Adrenal gland (tissue), 12 donors: ENCODE results near the gene CIC. TPM values are rescaled to one million over a fixed set of nuclear protein-coding genes. Genes with fewer than 3 reads are reported as not detected.
A peak's percentile ranks its signal among the peaks of the same experiment; 100 is the strongest.

Experiments used
- DNase-seq, 7 donors: peaks; one replicate each; pipeline ENCODE4 v3.0.0-alpha.2; 2019 to 2020
- H3K27ac ChIP-seq, 5 donors: fragments of 200-600 bp; sonication (generic) in 4 of 5; 1 replicate in 3 of 5; 2 replicates in 2 of 5; pipeline versions ENCODE4 v1.5.1 to v1.8.0; 2016 to 2020; ENCODE audit warnings: mild to moderate bottlenecking in 1 of 5
- H3K27me3 ChIP-seq: fragments of 200-600 bp; 2 replicates; pipeline ENCODE4 v1.8.0; 2021
- H3K36me3 ChIP-seq, 2 donors: fragments of 200-600 bp; replicated peaks in 1 of 2; 1 replicate in 1 of 2; 2 replicates in 1 of 2; pipeline versions ENCODE4 v1.5.1 to v1.8.0; 2018 to 2022
- H3K4me1 ChIP-seq, 2 donors: fragments of 200-600 bp; replicated peaks in 1 of 2; 1 replicate in 1 of 2; 2 replicates in 1 of 2; pipeline versions ENCODE4 v1.5.1 to v1.8.0; 2018 to 2021
- H3K4me3 ChIP-seq, 4 donors: fragments of 200-600 bp; sonication (generic) in 3 of 4; one replicate each; pipeline ENCODE4 v1.5.1; 2016 to 2018
- H3K9me3 ChIP-seq, 3 donors: fragments of 200-600 bp; sonication (generic) in 1 of 3; replicated peaks in 1 of 3; 1 replicate in 2 of 3; 2 replicates in 1 of 3; pipeline versions ENCODE4 v1.5.1 to v1.8.0; 2016 to 2021
- POLR2A ChIP-seq, 2 donors: fragments of 450-650 bp; IDR thresholded peaks; one replicate each; pipeline ENCODE4 v1.6.1; 2017; ENCODE audit warnings: antibody characterized with exemption in 2 of 2, mild to moderate bottlenecking in 2 of 2, moderate library complexity in 1 of 2
- WGBS, 4 donors: extraction: QIAGEN DNeasy Blood & Tissue Kit in 2 of 4; methylation state at CpG; one replicate each; pipeline versions ENCODE4 v1.1.5 to v1.1.7; 2013 to 2017; 5-methylcytosine and 5-hydroxymethylcytosine counted together
- intact Hi-C, 2 donors: fragments of 100-400 bp; cut with DNase I; formaldehyde crosslinking; loops; one replicate each; pipeline versions ENCODE4 v1.14.1 to v1.15.0; 2022 to 2023
- polyA plus RNA-seq, 3 donors: library from polyadenylated mRNA; stranded (reverse); fragments of 200-250 nt in 2 of 3; fragments of 350-450 nt in 1 of 3; fragmentation: Illumina TruSeq in 1 of 3; extraction: RNeasy Lipid Tissue Mini Kit (QIAGEN cat#74804) in 1 of 3; gene quantifications; one replicate each; pipeline ENCODE4 v1.2.3, GENCODE V29; 2013 to 2014
- total RNA-seq, 9 donors: library from RNA; depleted of rRNA in 4 of 9; stranded (reverse); fragments of >200 nt in 4 of 9; fragments of 120-200 nt in 1 of 9; fragmentation: NEBNext Ultra II Directional in 1 of 9; extraction: Animal tissue kit (Norgen Biotek cat#: 25700) in 1 of 9; gene quantifications; one replicate each; pipeline versions ENCODE4 v1.1.0 to v1.2.4, GENCODE V29; 2013 to 2023
- TF ChIP-seq, protein P1 (sequence below), 6 experiments: fragments of 450-650 bp in 4 of 6; fragments of 200-600 bp in 2 of 6; sonication (generic) in 1 of 6; IDR thresholded peaks; 1 replicate in 5 of 6; 2 replicates in 1 of 6; pipeline versions ENCODE4 v1.5.1 to v1.8.0; 2016 to 2021; ENCODE audit warnings: antibody characterized with exemption in 6 of 6, mild to moderate bottlenecking in 2 of 6, moderate library complexity in 1 of 6
- donor health status: healthy with polysubstance abuse.
- donor health status: Bipolar disorder and iron deficiency.
- donor health status: DM: yes; HTN: yes; CAD: no.
- donor health status: DM: no; HTN: no; CAD: no.
- donor health status: DM: no; HTN: no; CAD: no.
- donor health status: DM: yes; HTN: yes; CAD: no.

Gene CIC
- total and polyA plus RNA-seq, 12 donors, result 11.9 to 171 (median 71.9) TPM

DNA sequence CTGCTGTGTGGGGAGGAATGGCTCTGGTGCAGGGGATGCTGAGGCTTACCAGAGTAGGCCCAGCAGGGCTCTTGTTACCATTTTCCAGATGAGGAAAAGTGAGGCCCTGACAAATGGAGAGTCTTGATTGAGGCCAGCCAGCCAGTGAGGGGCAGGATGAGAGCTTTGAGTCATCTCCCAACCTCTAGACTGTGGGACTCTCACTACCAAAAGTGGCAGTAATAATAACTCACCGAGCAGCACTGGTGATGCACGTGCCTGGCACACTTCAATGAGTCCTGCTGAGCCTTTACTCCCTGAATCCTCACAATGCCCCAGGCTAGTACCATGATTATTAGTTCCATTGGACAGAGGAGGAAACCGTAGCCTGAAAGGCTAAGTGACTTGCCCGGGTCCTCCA is 7.8 kb downstream of the CIC start:
- H3K36me3 ChIP-seq, result peaks cover 0 to 35% of the 10 kb centered on the region in 2 donors
- no peaks in the 10 kb centered on the region for H3K9me3 ChIP-seq
- intact Hi-C loops, result no loop called here
- no peak for DNase-seq
- no peak for TF ChIP-seq POLR2A (IDR thresholded peaks at IDR 0.05)
- TF ChIP-seq, protein P1, sequence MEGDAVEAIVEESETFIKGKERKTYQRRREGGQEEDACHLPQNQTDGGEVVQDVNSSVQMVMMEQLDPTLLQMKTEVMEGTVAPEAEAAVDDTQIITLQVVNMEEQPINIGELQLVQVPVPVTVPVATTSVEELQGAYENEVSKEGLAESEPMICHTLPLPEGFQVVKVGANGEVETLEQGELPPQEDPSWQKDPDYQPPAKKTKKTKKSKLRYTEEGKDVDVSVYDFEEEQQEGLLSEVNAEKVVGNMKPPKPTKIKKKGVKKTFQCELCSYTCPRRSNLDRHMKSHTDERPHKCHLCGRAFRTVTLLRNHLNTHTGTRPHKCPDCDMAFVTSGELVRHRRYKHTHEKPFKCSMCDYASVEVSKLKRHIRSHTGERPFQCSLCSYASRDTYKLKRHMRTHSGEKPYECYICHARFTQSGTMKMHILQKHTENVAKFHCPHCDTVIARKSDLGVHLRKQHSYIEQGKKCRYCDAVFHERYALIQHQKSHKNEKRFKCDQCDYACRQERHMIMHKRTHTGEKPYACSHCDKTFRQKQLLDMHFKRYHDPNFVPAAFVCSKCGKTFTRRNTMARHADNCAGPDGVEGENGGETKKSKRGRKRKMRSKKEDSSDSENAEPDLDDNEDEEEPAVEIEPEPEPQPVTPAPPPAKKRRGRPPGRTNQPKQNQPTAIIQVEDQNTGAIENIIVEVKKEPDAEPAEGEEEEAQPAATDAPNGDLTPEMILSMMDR (IDR thresholded peaks at IDR 0.05), result no peak
- no peaks in the 10 kb centered on the region for H3K27me3 ChIP-seq
- peaks cover 31 to 48% of the 10 kb centered on the region in 2 donors for H3K4me1 ChIP-seq
- H3K4me3 ChIP-seq, result no peak overlapping the region
- H3K27ac ChIP-seq, result peak overlapping the region in 2 of 5 donors; percentile 97 to 100
- 82 to 88% (median 84%) methylated on average over 4 of the region's 4 CpGs for WGBS, 4 donors

DNA sequence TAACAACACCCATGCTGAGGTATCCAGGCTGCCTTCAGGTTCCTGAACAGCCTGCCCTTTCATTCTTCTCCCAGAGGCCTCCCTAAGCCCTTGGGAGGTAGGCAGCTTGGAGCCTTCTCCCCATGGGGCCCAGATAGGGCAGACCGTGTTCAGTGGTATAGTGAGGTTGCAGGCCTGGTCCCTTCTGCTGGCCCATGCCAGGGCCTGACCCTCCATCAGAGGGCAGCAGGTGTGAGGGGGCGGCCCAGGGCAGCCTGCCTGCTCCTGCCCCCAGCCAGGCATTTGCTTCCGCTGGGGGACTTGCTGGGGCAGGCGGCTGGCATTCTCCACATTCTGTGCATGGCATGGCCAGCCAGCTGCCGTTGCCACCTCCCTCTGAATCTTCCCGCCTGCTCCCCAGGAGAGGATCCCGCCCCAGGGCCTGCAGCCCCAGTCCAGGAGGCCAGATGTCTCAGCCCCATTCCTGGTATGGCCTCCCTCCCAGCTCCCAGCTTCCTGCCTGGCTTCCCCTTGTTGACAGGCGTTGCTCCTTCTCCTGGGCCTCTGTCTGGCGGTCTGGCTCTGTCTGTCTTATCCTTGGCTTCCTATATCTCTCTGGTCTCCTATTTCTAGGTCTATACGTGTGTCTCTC is 8.9 kb downstream of the CIC start:
- Histone ChIP-seq H3K9me3 (no peaks in the 10 kb centered on the region), H3K27me3 (no peaks in the 10 kb centered on the region), H3K4me1 (peaks cover 41 to 58% of the 10 kb centered on the region in 2 donors), H3K4me3 (no peak overlapping the region), H3K36me3 (peaks cover 0 to 24% of the 10 kb centered on the region in 2 donors), H3K27ac (peak overlapping the region; percentile 25 to 100 (median 48))
- peak; percentile 32 to 70 (median 52) for DNase-seq
- intact Hi-C loops, result loop anchor here in 1 of 2 donors (2.0 kb wide), 1 partner anchor 27 kb away; no protein-coding TSS in a partner anchor
- 37 to 49% (median 44%) methylated on average over 6 to 10 of the region's 10 CpGs for WGBS, 4 donors
- TF ChIP-seq, protein P1 (IDR thresholded peaks at IDR 0.05), result no peak
- TF ChIP-seq POLR2A (IDR thresholded peaks at IDR 0.05), result peak in 1 of 2 donors; percentile 37

DNA sequence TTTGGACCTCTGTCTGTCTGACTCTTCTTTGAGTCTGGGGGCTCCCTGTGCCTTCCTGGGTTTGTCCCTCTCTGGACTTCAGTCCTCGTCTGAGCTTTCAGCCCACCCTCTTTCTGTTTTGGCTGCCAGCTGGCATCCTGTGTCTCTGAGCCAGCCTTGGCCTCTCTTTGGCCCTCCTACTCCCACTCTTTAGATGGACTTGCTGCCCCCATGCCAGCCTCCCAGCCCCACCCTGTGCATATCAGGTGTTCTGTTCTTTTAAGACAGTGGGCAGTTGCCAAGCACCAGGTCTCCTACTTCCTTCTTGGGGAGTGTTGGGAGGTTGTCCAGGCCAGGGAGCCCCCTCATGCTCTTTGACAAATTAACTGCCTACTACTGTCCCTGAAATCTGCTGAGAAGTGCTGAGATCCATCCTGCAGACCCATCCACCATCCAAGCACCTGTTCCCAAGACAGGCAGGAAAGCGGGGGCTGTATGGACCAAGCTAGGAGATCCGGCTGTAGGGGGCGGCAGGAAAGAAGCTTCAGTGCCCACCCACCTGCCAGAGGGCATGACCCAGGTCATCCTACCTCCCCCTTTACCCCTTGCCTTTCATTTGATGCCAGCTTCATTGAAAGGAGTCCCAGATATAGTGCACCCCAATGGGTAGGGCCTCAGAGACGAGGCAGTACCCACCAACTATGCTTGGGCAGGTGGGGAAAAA is 9.6 kb downstream of the CIC start:
- intact Hi-C loops, result loop anchor here in 1 of 2 donors (2.0 kb wide), 1 partner anchor 28 kb away; no protein-coding TSS in a partner anchor
- 58 to 74% (median 68%) methylated on average over 3 to 5 of the region's 5 CpGs for WGBS, 4 donors
- Histone ChIP-seq H3K27ac (peak overlapping the region; percentile 12 to 100 (median 84)), H3K27me3 (no peaks in the 10 kb centered on the region), H3K4me1 (peaks cover 47 to 65% of the 10 kb centered on the region in 2 donors), H3K36me3 (peaks cover 0 to 18% of the 10 kb centered on the region in 2 donors), H3K9me3 (no peaks in the 10 kb centered on the region), H3K4me3 (no peak overlapping the region)
- TF ChIP-seq, protein P1 (IDR thresholded peaks at IDR 0.05), result no peak
- no peak for TF ChIP-seq POLR2A (IDR thresholded peaks at IDR 0.05)
- DNase-seq, result peak in 4 of 7 donors; percentile 29 to 69 (median 46)

DNA sequence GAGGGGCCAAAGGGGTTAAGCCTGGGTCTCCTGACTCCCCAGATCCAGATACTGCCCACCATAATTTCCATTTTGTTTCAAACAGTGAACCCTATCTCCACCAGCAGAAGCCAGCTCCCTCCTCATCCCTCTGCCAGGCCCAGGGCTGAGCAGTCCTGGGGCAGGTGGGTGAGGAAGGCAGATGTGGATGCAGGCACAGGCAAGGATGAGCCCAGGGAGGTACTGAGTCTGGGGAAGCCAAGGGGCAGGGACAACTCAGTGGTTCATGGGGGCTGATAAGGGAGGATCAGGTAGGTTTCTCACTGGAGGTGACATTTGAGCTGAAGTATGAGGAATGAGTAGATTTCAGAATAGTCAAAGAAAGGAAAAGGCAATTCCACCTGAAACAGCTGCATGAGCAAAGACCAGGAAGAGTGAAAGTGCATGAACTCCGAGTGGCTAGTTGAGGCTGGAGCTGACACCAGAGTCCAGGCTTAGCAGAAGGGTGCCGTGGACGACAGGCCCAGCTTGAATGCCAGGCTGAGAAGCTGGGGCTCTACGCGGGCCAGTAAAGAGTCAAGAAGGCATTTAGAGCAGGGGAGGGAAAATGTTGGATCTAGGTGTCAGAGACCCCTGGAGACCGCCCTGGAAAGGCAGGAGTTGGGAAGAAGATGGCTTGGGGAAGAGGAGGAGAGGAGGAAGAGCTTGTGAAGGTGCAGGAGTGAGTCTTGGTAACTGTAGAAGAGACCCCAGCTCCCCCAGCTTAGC is 10.3 kb downstream of the CIC start:
- H3K27ac ChIP-seq, result peak overlapping the region in 4 of 5 donors; percentile 84 to 100 (median 92)
- peak overlapping the region in 1 of 4 donors; percentile 75 for H3K4me3 ChIP-seq
- DNase-seq, result peak in 3 of 7 donors; percentile 14 to 38 (median 33)
- WGBS, 4 donors, result 13 to 22% (median 14%) methylated on average over 6 of the region's 6 CpGs
- H3K9me3 ChIP-seq, result no peaks in the 10 kb centered on the region
- H3K36me3 ChIP-seq, result peaks cover 0 to 10% of the 10 kb centered on the region in 2 donors
- peaks cover 47 to 65% of the 10 kb centered on the region in 2 donors for H3K4me1 ChIP-seq
- intact Hi-C loops, result loop anchor here in 1 of 2 donors (2.0 kb wide), 1 partner anchor 29 kb away; no protein-coding TSS in a partner anchor
- TF ChIP-seq, protein P1 (IDR thresholded peaks at IDR 0.05), result no peak
- no peak for TF ChIP-seq POLR2A (IDR thresholded peaks at IDR 0.05)
- H3K27me3 ChIP-seq, result no peaks in the 10 kb centered on the region
